ENCODE results near the gene OPCML.

OPCML gene

DNA sequence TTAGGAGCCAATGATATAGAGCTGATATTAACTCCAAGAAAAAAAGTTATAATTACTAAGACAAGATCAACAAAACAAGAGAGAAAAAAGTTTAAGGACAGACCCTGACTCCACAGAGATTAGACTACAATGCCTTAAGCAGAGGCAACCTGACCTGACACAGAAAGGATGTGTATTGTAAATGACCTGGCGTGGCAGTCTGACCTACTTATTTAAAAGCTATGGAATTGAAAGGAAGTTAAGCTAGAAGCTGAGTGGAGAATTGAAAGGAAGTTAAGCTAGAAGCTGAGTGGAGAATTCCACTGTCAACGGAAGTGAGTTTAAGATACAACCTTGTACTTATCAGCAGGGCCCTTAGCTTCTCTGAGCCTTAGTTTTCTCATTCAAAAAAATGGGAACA is 885.4 kb downstream of the OPCML start:
- no peak for ATAC-seq
- TF ChIP-seq ARNTL (CRISPR knock-in tag; IDR thresholded peaks at IDR 0.05; ENCODE audit: borderline replicate concordance, low read depth) (no peak), PPARA (CRISPR knock-in tag; IDR thresholded peaks at IDR 0.05; ENCODE audit: borderline replicate concordance) (no peak), ZFP30 (CRISPR knock-in tag; IDR thresholded peaks at IDR 0.05) (no peak), ZFP3 (CRISPR knock-in tag; IDR thresholded peaks at IDR 0.05) (no peak), BACH2 (CRISPR knock-in tag; IDR thresholded peaks at IDR 0.05; ENCODE audit: borderline replicate concordance) (no peak), ZNF8 (CRISPR knock-in tag; IDR thresholded peaks at IDR 0.05) (no peak), TCF4 (CRISPR knock-in tag; IDR thresholded peaks at IDR 0.05; ENCODE audit: borderline replicate concordance) (no peak), RARB (CRISPR knock-in tag; IDR thresholded peaks at IDR 0.05) (no peak), GLIS3 (CRISPR knock-in tag; IDR thresholded peaks at IDR 0.05) (no peak), ESRRG (CRISPR knock-in tag; IDR thresholded peaks at IDR 0.05) (no peak), TOX (CRISPR knock-in tag; IDR thresholded peaks at IDR 0.05; ENCODE audit: borderline replicate concordance) (no peak), ISL1 (CRISPR knock-in tag; IDR thresholded peaks at IDR 0.05) (no peak), SNAI2 (CRISPR knock-in tag; IDR thresholded peaks at IDR 0.05) (no peak)
- TF ChIP-seq, protein P1, sequence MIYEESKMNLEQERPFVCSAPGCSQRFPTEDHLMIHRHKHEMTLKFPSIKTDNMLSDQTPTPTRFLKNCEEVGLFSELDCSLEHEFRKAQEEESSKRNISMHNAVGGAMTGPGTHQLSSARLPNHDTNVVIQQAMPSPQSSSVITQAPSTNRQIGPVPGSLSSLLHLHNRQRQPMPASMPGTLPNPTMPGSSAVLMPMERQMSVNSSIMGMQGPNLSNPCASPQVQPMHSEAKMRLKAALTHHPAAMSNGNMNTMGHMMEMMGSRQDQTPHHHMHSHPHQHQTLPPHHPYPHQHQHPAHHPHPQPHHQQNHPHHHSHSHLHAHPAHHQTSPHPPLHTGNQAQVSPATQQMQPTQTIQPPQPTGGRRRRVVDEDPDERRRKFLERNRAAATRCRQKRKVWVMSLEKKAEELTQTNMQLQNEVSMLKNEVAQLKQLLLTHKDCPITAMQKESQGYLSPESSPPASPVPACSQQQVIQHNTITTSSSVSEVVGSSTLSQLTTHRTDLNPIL (CRISPR knock-in tag; IDR thresholded peaks at IDR 0.05; ENCODE audit: low read depth), result no peak
- TF ChIP-seq, protein P2, sequence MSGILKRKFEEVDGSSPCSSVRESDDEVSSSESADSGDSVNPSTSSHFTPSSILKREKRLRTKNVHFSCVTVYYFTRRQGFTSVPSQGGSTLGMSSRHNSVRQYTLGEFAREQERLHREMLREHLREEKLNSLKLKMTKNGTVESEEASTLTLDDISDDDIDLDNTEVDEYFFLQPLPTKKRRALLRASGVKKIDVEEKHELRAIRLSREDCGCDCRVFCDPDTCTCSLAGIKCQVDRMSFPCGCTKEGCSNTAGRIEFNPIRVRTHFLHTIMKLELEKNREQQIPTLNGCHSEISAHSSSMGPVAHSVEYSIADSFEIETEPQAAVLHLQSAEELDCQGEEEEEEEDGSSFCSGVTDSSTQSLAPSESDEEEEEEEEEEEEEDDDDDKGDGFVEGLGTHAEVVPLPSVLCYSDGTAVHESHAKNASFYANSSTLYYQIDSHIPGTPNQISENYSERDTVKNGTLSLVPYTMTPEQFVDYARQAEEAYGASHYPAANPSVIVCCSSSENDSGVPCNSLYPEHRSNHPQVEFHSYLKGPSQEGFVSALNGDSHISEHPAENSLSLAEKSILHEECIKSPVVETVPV (CRISPR knock-in tag; IDR thresholded peaks at IDR 0.05), result no peak
- TF ChIP-seq, protein P3, sequence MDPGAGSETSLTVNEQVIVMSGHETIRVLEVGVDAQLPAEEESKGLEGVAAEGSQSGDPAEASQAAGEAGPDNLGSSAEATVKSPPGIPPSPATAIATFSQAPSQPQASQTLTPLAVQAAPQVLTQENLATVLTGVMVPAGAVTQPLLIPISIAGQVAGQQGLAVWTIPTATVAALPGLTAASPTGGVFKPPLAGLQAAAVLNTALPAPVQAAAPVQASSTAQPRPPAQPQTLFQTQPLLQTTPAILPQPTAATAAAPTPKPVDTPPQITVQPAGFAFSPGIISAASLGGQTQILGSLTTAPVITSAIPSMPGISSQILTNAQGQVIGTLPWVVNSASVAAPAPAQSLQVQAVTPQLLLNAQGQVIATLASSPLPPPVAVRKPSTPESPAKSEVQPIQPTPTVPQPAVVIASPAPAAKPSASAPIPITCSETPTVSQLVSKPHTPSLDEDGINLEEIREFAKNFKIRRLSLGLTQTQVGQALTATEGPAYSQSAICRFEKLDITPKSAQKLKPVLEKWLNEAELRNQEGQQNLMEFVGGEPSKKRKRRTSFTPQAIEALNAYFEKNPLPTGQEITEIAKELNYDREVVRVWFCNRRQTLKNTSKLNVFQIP (CRISPR knock-in tag; IDR thresholded peaks at IDR 0.05; ENCODE audit: borderline replicate concordance, low read depth), result no peak
- TF ChIP-seq, protein P4, sequence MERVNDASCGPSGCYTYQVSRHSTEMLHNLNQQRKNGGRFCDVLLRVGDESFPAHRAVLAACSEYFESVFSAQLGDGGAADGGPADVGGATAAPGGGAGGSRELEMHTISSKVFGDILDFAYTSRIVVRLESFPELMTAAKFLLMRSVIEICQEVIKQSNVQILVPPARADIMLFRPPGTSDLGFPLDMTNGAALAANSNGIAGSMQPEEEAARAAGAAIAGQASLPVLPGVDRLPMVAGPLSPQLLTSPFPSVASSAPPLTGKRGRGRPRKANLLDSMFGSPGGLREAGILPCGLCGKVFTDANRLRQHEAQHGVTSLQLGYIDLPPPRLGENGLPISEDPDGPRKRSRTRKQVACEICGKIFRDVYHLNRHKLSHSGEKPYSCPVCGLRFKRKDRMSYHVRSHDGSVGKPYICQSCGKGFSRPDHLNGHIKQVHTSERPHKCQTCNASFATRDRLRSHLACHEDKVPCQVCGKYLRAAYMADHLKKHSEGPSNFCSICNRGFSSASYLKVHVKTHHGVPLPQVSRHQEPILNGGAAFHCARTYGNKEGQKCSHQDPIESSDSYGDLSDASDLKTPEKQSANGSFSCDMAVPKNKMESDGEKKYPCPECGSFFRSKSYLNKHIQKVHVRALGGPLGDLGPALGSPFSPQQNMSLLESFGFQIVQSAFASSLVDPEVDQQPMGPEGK (CRISPR knock-in tag; IDR thresholded peaks at IDR 0.05; ENCODE audit: borderline replicate concordance), result no peak

DNA sequence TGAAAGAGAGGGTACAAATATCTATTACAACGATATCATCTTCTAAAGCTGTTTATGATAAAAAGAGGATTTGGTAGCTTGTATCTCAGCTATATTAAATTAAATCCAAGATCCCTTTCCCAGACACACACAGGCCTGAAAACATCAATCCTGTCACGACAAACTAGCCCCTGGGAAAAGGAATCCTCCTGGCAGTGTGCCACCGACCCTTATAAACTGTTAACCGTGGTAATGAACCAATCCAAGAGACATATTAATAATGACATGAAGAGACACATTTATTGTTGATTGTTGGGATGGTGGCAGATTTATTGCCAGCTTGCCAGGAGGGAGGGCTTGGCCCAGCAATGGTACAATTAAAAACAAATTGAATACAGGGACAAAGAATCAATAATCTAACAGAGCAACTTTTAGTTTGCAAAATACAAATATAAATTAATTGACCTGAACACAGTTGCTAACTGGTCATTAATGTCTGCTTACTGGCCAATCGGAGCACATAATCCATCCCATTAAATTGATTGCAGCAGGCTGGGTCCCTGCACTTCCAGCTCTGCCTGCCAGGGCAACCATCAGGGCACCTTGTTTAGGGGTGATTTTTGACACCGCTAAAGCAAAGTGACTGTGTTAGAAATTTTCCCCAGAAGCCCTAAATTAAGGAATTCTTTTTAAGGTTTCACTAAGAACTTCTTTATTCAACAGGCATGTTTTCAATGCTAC is 887.6 kb downstream of the OPCML start:
- no peak for ATAC-seq
- TF ChIP-seq TCF4 (CRISPR knock-in tag; IDR thresholded peaks at IDR 0.05; ENCODE audit: borderline replicate concordance), result no peak
- TF ChIP-seq ZNF8 (CRISPR knock-in tag; IDR thresholded peaks at IDR 0.05), result no peak
- TF ChIP-seq RARB (CRISPR knock-in tag; IDR thresholded peaks at IDR 0.05), result no peak
- no peak for TF ChIP-seq OSR1 (CRISPR knock-in tag; IDR thresholded peaks at IDR 0.05)
- no peak for TF ChIP-seq GLIS3 (CRISPR knock-in tag; IDR thresholded peaks at IDR 0.05)

DNA sequence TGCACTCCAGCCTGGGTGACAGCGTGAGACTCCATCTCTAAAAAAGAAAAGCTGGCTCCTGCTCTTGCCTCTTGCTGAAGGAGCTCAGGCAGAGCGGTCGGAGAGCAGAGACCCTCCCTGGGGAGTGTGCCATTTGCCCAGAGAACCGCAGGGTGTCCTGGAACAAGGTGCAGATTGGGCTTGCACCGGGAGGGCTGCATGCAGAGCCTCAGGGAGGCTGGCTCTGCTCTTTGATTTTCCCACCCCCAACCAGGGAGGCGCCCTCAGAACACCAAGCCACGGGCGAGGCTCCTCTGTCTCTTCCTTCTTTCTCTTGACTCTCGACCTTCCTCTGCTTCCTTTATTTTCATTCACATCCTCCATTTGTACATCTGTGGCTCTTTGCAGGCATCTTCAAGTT is 889.1 kb downstream of the OPCML start:
- TF ChIP-seq OSR1 (CRISPR knock-in tag; IDR thresholded peaks at IDR 0.05), result no peak
- no peak for TF ChIP-seq ZNF8 (CRISPR knock-in tag; IDR thresholded peaks at IDR 0.05)
- TF ChIP-seq ARNTL (CRISPR knock-in tag; IDR thresholded peaks at IDR 0.05; ENCODE audit: borderline replicate concordance, low read depth), result no peak
- no peak for TF ChIP-seq SNAI2 (CRISPR knock-in tag; IDR thresholded peaks at IDR 0.05)
- no peak for TF ChIP-seq RARB (CRISPR knock-in tag; IDR thresholded peaks at IDR 0.05)
- no peak for TF ChIP-seq BACH2 (CRISPR knock-in tag; IDR thresholded peaks at IDR 0.05; ENCODE audit: borderline replicate concordance)
- no peak for TF ChIP-seq PPARA (CRISPR knock-in tag; IDR thresholded peaks at IDR 0.05; ENCODE audit: borderline replicate concordance)
- TF ChIP-seq, protein P1 (CRISPR knock-in tag; IDR thresholded peaks at IDR 0.05; ENCODE audit: low read depth), result no peak
- TF ChIP-seq ESRRG (CRISPR knock-in tag; IDR thresholded peaks at IDR 0.05), result no peak
- no peak for TF ChIP-seq GLIS3 (CRISPR knock-in tag; IDR thresholded peaks at IDR 0.05)
- no peak for TF ChIP-seq ISL1 (CRISPR knock-in tag; IDR thresholded peaks at IDR 0.05)
- no peak for TF ChIP-seq TOX (CRISPR knock-in tag; IDR thresholded peaks at IDR 0.05; ENCODE audit: borderline replicate concordance)
- TF ChIP-seq ZFP3 (CRISPR knock-in tag; IDR thresholded peaks at IDR 0.05), result no peak
- TF ChIP-seq, protein P5, sequence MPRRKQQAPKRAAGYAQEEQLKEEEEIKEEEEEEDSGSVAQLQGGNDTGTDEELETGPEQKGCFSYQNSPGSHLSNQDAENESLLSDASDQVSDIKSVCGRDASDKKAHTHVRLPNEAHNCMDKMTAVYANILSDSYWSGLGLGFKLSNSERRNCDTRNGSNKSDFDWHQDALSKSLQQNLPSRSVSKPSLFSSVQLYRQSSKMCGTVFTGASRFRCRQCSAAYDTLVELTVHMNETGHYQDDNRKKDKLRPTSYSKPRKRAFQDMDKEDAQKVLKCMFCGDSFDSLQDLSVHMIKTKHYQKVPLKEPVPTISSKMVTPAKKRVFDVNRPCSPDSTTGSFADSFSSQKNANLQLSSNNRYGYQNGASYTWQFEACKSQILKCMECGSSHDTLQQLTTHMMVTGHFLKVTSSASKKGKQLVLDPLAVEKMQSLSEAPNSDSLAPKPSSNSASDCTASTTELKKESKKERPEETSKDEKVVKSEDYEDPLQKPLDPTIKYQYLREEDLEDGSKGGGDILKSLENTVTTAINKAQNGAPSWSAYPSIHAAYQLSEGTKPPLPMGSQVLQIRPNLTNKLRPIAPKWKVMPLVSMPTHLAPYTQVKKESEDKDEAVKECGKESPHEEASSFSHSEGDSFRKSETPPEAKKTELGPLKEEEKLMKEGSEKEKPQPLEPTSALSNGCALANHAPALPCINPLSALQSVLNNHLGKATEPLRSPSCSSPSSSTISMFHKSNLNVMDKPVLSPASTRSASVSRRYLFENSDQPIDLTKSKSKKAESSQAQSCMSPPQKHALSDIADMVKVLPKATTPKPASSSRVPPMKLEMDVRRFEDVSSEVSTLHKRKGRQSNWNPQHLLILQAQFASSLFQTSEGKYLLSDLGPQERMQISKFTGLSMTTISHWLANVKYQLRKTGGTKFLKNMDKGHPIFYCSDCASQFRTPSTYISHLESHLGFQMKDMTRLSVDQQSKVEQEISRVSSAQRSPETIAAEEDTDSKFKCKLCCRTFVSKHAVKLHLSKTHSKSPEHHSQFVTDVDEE (CRISPR knock-in tag; IDR thresholded peaks at IDR 0.05), result no peak
- no peak for TF ChIP-seq TCF4 (CRISPR knock-in tag; IDR thresholded peaks at IDR 0.05; ENCODE audit: borderline replicate concordance)
- no peak for TF ChIP-seq ZC3H10 (CRISPR knock-in tag; IDR thresholded peaks at IDR 0.05)
- no peak for TF ChIP-seq ZNF70 (CRISPR knock-in tag; IDR thresholded peaks at IDR 0.05)
- no peak for TF ChIP-seq CSDC2 (CRISPR knock-in tag; IDR thresholded peaks at IDR 0.05)
- no peak for ATAC-seq

Measured in SK-N-SH treated with all-trans-retinoic acid at 6 μM for 48 hours (cell line).